HEK293 (cell line): ENCODE results near the gene SRPK3.

Experiments used
- CTCF ChIP-seq: fragments of 450-650 bp; formaldehyde crosslinking; IDR thresholded peaks from 2 replicates; pipeline ENCODE4 v1.5.1; 2016; ENCODE audit warnings: missing biosample characterization, missing genetic modification characterization
- YY2 ChIP-seq: fragments of 450-650 bp; formaldehyde crosslinking; IDR thresholded peaks from 2 replicates; pipeline ENCODE4 v1.5.1; 2016; ENCODE audit warnings: missing biosample characterization, missing genetic modification characterization
- ZNF19 ChIP-seq: fragments of 450-650 bp; formaldehyde crosslinking; IDR thresholded peaks from 2 replicates; pipeline ENCODE4; 2016; ENCODE audit warnings: missing biosample characterization, missing genetic modification characterization, low read depth
- ZNF580 ChIP-seq: fragments of 450-650 bp; formaldehyde crosslinking; IDR thresholded peaks from 2 replicates; pipeline ENCODE4 v1.5.1; 2016; ENCODE audit warnings: missing biosample characterization, missing genetic modification characterization
- ZNF658 ChIP-seq: fragments of 450-650 bp; formaldehyde crosslinking; IDR thresholded peaks from 2 replicates; pipeline ENCODE4; 2016; ENCODE audit warnings: missing biosample characterization, missing genetic modification characterization
- TF ChIP-seq, protein P1 (sequence below): fragments of 450-650 bp; formaldehyde crosslinking; IDR thresholded peaks from 2 replicates; pipeline ENCODE4 v1.5.1; 2016; ENCODE audit warnings: missing biosample characterization, missing genetic modification characterization
- TF ChIP-seq, protein P2 (sequence below): fragments of 450-650 bp; formaldehyde crosslinking; IDR thresholded peaks from 2 replicates; pipeline ENCODE4 v1.5.1; 2016; ENCODE audit warnings: missing biosample characterization, missing genetic modification characterization, low read depth

DNA sequence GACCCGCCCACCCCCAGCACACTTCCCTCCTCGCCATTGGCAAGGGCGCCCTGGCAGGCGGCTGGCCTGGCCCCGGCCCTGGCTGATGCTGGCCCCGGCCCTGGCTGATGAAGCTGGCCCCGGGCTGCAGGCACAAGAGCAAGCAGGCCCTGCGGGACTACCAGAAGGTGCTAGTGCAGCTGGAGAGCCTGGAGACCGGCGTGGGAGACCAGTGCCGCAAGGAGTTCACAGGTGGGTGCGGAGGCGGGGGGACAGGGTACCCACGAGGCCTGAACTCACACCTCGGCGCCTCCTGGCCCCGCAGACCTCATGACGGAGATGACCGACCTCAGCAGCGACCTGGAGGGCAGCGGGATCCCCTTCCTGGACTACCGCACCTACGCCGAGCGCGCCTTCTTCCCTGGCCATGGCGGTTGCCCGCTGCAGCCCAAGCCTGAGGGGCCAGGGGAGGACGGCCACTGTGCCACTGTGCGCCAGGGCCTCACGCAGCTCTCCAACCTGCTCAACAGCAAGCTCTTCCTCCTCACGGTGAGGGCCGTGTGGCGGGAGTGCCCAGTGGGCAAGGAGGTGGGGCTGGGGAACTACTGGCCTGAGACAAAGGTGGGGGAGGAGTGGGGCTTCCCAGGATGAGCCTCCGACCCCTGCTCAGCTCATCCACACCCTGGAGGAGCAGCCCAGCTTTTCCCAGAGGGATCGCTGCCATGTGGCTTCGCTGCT is 6.1 kb upstream of the SRPK3 start:
- TF ChIP-seq CTCF (no peak), ZNF580 (no peak), ZNF19 (tag by site-specific recombination) (no peak), YY2 (tag by site-specific recombination) (no peak), ZNF658 (tag by site-specific recombination) (no peak)
- TF ChIP-seq, protein P1, sequence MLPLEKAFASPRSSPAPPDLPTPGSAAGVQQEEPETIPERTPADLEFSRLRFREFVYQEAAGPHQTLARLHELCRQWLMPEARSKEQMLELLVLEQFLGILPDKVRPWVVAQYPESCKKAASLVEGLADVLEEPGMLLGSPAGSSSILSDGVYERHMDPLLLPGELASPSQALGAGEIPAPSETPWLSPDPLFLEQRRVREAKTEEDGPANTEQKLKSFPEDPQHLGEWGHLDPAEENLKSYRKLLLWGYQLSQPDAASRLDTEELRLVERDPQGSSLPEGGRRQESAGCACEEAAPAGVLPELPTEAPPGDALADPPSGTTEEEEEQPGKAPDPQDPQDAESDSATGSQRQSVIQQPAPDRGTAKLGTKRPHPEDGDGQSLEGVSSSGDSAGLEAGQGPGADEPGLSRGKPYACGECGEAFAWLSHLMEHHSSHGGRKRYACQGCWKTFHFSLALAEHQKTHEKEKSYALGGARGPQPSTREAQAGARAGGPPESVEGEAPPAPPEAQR (tag by site-specific recombination) = no peak
- TF ChIP-seq, protein P2, sequence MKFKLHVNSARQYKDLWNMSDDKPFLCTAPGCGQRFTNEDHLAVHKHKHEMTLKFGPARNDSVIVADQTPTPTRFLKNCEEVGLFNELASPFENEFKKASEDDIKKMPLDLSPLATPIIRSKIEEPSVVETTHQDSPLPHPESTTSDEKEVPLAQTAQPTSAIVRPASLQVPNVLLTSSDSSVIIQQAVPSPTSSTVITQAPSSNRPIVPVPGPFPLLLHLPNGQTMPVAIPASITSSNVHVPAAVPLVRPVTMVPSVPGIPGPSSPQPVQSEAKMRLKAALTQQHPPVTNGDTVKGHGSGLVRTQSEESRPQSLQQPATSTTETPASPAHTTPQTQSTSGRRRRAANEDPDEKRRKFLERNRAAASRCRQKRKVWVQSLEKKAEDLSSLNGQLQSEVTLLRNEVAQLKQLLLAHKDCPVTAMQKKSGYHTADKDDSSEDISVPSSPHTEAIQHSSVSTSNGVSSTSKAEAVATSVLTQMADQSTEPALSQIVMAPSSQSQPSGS (tag by site-specific recombination) = no peak
